Right cardiac atrium (tissue), 5 donors: ENCODE data around the gene SHISA9. TPM values are rescaled to one million over a fixed set of nuclear protein-coding genes. Genes with fewer than 3 reads are reported as not detected.

Experiments
- ATAC-seq, 2 donors: fragments of 200-7000 bp; cut with Tn5 transposase; one replicate each; pipeline versions ENCODE4 v1.8.0 to v1.9.1; 2020; ENCODE audit warnings: moderate library complexity in 2 of 2, mild to moderate bottlenecking in 1 of 2
- DNase-seq, 3 donors: peaks; one replicate each; pipeline ENCODE4 v3.0.0-alpha.2; 2020
- H3K27ac ChIP-seq: one replicate; pipeline ENCODE4 v1.5.1; 2013; ENCODE audit warnings: mild to moderate bottlenecking, low read length, control low read depth, moderate library complexity
- H3K27me3 ChIP-seq: one replicate; pipeline ENCODE4 v1.6.1; 2013; ENCODE audit not compliant: control insufficient read depth, insufficient read depth
- H3K4me1 ChIP-seq: one replicate; pipeline ENCODE4 v1.6.1; 2013; ENCODE audit warnings: low read length; ENCODE audit not compliant: control insufficient read depth, insufficient read depth
- H3K4me3 ChIP-seq: one replicate; pipeline ENCODE4 v1.5.1; 2013; ENCODE audit warnings: low read length, control low read depth
- H3K9me3 ChIP-seq: one replicate; pipeline ENCODE4 v1.6.1; 2013; ENCODE audit warnings: low read length; ENCODE audit not compliant: control insufficient read depth
- WGBS: extraction: QIAGEN DNeasy Blood & Tissue Kit; methylation state at CpG from one replicate; pipeline ENCODE4 v1.1.7; 2013; 5-methylcytosine and 5-hydroxymethylcytosine counted together
- intact Hi-C, 4 donors: fragments of 100-400 bp; cut with DNase I; formaldehyde crosslinking; loops; one replicate each; pipeline versions ENCODE4 v1.11.0 to v1.14.0; 2022 to 2023
- polyA plus RNA-seq: library from polyadenylated mRNA; stranded (reverse); fragments of 200-250 nt; gene quantifications from one replicate; pipeline ENCODE4 v1.2.3, GENCODE V29; 2013
- total RNA-seq, 4 donors: library from RNA; stranded (reverse); fragmentation: NEBNext Ultra II Directional; extraction: Animal tissue kit (Norgen Biotek cat#: 25700); gene quantifications; one replicate each; pipeline ENCODE4 v1.2.1, GENCODE V29; 2021
- donor health status: healthy with polysubstance abuse.
- donor health status: DM: no; HTN: yes; CAD: no.
- donor health status: DM: no; HTN: no; CAD: no.
- donor health status: DM: no; HTN: yes; CAD: no; lungs with severe emphysema.
- donor health status: DM: yes; HTN: yes; CAD: no.

The SHISA9 gene
- total and polyA plus RNA-seq, 5 donors: 0.28 to 1.8 (median 0.47) TPM

DNA sequence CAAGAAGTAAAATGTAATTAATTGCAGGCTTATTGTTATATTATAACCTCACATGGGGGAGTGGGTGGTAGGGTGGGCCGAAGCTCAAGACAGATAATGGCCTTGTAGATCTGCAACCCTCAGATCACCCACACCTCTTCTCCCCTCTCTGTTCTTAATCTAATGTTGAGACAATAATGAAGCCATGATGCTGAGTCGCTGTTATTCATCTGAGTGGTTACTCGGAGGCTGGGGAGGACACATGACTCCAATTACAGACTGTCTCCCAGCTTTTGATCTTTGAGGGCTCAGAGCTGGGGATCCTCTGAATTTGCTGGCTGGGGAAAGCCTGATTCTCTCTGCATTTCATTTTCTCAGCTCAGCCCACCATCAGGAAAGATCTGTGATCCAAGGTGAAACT lies 275.3 kb downstream of the SHISA9 start:
- no peak overlapping the region for H3K27ac ChIP-seq
- WGBS: 49% methylated on average over 3 of the region's 3 CpGs
- no peaks in the 10 kb centered on the region for H3K4me1 ChIP-seq
- H3K9me3 ChIP-seq: no peaks in the 10 kb centered on the region
- H3K27me3 ChIP-seq: no peaks in the 10 kb centered on the region
- no peak for ATAC-seq
- H3K4me3 ChIP-seq: no peak overlapping the region
- intact Hi-C loops: no loop called here
- no peak for DNase-seq

GRCh38 chr16:13178318-13178717 lies 276.9 kb downstream of the SHISA9 start:
- Histone ChIP-seq H3K27ac (no peak overlapping the region), H3K9me3 (peaks cover 2% of the 10 kb centered on the region), H3K4me1 (no peaks in the 10 kb centered on the region), H3K4me3 (no peak overlapping the region), H3K27me3 (no peaks in the 10 kb centered on the region)
- DNase-seq: no peak
- WGBS: 38% methylated on average over 8 of the region's 8 CpGs
- intact Hi-C loops: no loop called here
- ATAC-seq: no peak

GRCh38 chr16:13181432-13181831 lies 280.0 kb downstream of the SHISA9 start:
- Histone ChIP-seq H3K4me3 (no peak overlapping the region), H3K27me3 (no peaks in the 10 kb centered on the region), H3K9me3 (peaks cover 2% of the 10 kb centered on the region), H3K4me1 (no peaks in the 10 kb centered on the region), H3K27ac (no peak overlapping the region)
- 59% methylated on average over 3 of the region's 3 CpGs for WGBS
- no peak for ATAC-seq
- intact Hi-C loops: no loop called here
- DNase-seq: no peak

DNA sequence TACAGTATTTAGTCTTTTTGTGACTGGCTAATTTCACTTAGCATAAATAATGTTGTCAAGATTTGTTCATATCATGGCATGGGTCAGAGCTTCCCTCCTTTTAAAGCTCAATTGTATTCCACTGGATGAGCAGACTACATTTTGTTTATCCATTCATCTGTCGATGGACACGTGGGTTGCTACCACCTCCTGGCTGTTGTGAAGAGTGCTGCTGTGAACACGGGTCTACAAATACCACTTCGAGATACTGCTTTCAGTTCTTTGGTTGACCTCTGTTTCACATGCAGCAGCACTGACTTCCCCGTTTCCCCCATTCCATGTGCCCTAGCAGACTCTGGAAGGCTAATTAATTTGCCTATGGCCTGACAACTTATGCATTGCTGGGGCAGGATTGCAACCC lies 285.4 kb downstream of the SHISA9 start:
- Histone ChIP-seq H3K9me3 (peaks cover 2% of the 10 kb centered on the region), H3K27ac (no peak overlapping the region), H3K4me1 (no peaks in the 10 kb centered on the region), H3K4me3 (no peak overlapping the region), H3K27me3 (no peaks in the 10 kb centered on the region)
- intact Hi-C loops: no loop called here
- DNase-seq (no peak), ATAC-seq (no peak)
- 35% methylated on average over 5 of the region's 5 CpGs for WGBS

GRCh38 chr16:13189250-13189649 lies 287.9 kb downstream of the SHISA9 start:
- ATAC-seq: no peak
- WGBS: 78% methylated on average over 7 of the region's 7 CpGs
- no peak for DNase-seq
- no peak overlapping the region for H3K4me3 ChIP-seq
- no peaks in the 10 kb centered on the region for H3K9me3 ChIP-seq
- intact Hi-C loops: no loop called here
- no peaks in the 10 kb centered on the region for H3K4me1 ChIP-seq
- no peak overlapping the region for H3K27ac ChIP-seq
- no peaks in the 10 kb centered on the region for H3K27me3 ChIP-seq

GRCh38 chr16:13193721-13194120 lies 292.3 kb downstream of the SHISA9 start:
- ATAC-seq (no peak), DNase-seq (no peak)
- Histone ChIP-seq H3K27me3 (no peaks in the 10 kb centered on the region), H3K4me1 (no peaks in the 10 kb centered on the region), H3K27ac (no peak overlapping the region), H3K4me3 (no peak overlapping the region), H3K9me3 (no peaks in the 10 kb centered on the region)
- intact Hi-C loops: no loop called here
- 69% methylated on average over 1 of the region's 1 CpG for WGBS

DNA sequence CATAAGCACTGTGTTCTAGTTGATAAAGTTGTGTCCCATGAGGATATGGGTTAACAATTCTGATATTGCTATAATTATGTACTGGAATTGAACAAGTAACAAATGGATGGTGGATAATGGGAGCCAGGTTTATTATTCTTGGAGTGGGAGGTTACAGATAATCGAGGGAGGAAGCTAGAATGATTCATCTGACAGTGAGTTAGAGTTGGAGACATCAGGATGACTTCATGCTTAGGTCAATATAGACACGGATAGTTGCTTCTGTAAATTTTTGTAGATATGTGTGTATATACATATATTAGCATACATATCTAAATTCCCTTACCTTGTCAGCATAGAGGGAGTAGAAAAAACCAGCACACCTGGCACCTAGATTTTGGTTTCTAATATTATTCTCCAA lies 293.4 kb downstream of the SHISA9 start:
- DNase-seq: no peak
- WGBS: 56% methylated on average over 2 of the region's 2 CpGs

DNA sequence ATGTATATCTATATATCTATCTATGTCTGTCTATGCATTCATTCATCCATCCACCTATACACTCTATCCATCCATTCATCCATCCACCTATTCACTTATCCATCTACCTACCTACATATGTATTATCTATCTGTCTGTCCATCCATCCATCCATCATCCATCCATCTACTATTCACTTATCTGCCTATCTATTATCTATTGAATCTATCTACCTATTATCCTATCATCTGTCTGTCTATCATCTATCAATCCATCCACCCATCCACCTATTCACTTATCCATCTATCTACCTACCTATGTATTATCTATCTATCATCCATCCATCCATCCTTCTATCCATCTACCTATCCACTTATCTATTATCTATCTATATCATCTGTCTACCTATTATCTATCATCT lies 302.3 kb downstream of the SHISA9 start:
- ATAC-seq: no peak
- Histone ChIP-seq H3K4me1 (no peaks in the 10 kb centered on the region), H3K27me3 (no peaks in the 10 kb centered on the region), H3K4me3 (no peak overlapping the region), H3K9me3 (no peaks in the 10 kb centered on the region), H3K27ac (no peak overlapping the region)
- intact Hi-C loops: no loop called here
- DNase-seq: no peak

More for the DNA sequence above, 293.4 kb downstream of the SHISA9 start:
- no peaks in the 10 kb centered on the region for H3K27me3 ChIP-seq
- no peak overlapping the region for H3K27ac ChIP-seq
- H3K4me1 ChIP-seq: no peaks in the 10 kb centered on the region
- intact Hi-C loops: no loop called here
- no peak overlapping the region for H3K4me3 ChIP-seq
- ATAC-seq: no peak
- no peaks in the 10 kb centered on the region for H3K9me3 ChIP-seq

- Histone ChIP-seq H3K27ac (no peak overlapping the region), H3K9me3 (no peaks in the 10 kb centered on the region), H3K4me1 (no peaks in the 10 kb centered on the region), H3K4me3 (no peak overlapping the region), H3K27me3 (no peaks in the 10 kb centered on the region)
- DNase-seq (no peak), ATAC-seq (no peak)
- intact Hi-C loops: no loop called here
Measured at GRCh38 chr16:13205352-13205751, 304.0 kb downstream of the SHISA9 start.

GRCh38 chr16:13206606-13207005 lies 305.2 kb downstream of the SHISA9 start:
- Histone ChIP-seq H3K4me3 (no peak overlapping the region), H3K9me3 (no peaks in the 10 kb centered on the region), H3K27me3 (no peaks in the 10 kb centered on the region), H3K4me1 (no peaks in the 10 kb centered on the region), H3K27ac (no peak overlapping the region)
- DNase-seq (no peak), ATAC-seq (no peak)
- 72% methylated on average over 4 of the region's 4 CpGs for WGBS
- intact Hi-C loops: no loop called here

DNA sequence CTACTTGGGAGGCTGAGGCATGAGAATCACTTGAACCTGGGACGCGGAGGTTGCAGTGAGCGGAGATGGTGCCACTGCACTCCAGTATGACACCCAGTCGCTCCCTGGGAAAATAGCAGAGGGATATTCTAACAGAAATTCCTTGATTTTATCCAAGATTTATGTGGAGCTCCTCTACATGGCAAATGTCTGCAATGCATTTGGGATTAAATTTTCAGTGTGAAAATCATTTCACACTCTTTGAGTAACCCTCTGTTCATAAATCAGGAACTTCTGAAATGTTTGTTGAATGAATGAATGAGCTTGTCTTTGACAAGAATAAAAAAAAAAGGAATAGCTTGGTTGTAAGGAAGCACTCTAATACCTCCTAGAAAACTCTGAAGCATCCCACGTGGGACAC lies 305.8 kb downstream of the SHISA9 start:
- intact Hi-C loops: no loop called here
- Histone ChIP-seq H3K9me3 (no peaks in the 10 kb centered on the region), H3K4me1 (no peaks in the 10 kb centered on the region), H3K4me3 (no peak overlapping the region), H3K27me3 (no peaks in the 10 kb centered on the region), H3K27ac (no peak overlapping the region)
- DNase-seq (no peak), ATAC-seq (no peak)
- 84% methylated on average over 5 of the region's 5 CpGs for WGBS

DNA sequence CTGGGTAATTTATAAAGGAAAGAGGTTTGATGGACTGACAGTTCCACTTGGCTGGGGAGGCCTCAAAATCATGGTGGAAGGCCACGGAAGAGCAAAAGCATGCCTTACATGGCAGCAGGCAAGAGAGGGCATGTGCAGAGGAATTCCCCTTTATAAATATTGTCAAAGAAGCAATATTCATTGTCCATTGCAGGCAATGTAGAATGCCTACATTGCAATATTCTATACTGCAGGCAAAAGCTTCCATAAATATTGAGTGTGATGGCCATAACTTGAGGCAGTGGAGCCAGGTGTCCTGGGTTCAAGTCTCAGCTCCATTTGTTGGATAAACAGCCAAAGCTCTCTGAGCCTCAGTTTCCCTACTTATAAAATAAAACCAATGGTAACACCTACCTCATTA lies 322.3 kb downstream of the SHISA9 start:
- Histone ChIP-seq H3K27ac (no peak overlapping the region), H3K4me1 (no peaks in the 10 kb centered on the region), H3K9me3 (no peaks in the 10 kb centered on the region), H3K4me3 (no peak overlapping the region), H3K27me3 (no peaks in the 10 kb centered on the region)
- DNase-seq (no peak), ATAC-seq (no peak)
- intact Hi-C loops: no loop called here
- 87% methylated on average over 1 of the region's 1 CpG for WGBS
